ENCODE measurements around the gene ATP10A.

ATP10A gene

GRCh38 chr15:25735550-25736384, 127.4 kb downstream of the ATP10A start:
- no peak for DNase-seq
- ATAC-seq (replicated peaks): no peak
- H3K9me3 Mint-ChIP-seq: no peaks in the 10 kb centered on the region
- H3K4me3 Mint-ChIP-seq: no peak overlapping the region
- peaks cover 22% of the 10 kb centered on the region for H3K36me3 Mint-ChIP-seq (ENCODE audit: insufficient read depth)
- no peaks in the 10 kb centered on the region for H3K27me3 Mint-ChIP-seq
- H3K27ac Mint-ChIP-seq: no peak overlapping the region
- H3K4me1 Mint-ChIP-seq (ENCODE audit: low read depth in 2 of 2): peaks cover 5 to 11% of the 10 kb centered on the region in 2 donors

DNA sequence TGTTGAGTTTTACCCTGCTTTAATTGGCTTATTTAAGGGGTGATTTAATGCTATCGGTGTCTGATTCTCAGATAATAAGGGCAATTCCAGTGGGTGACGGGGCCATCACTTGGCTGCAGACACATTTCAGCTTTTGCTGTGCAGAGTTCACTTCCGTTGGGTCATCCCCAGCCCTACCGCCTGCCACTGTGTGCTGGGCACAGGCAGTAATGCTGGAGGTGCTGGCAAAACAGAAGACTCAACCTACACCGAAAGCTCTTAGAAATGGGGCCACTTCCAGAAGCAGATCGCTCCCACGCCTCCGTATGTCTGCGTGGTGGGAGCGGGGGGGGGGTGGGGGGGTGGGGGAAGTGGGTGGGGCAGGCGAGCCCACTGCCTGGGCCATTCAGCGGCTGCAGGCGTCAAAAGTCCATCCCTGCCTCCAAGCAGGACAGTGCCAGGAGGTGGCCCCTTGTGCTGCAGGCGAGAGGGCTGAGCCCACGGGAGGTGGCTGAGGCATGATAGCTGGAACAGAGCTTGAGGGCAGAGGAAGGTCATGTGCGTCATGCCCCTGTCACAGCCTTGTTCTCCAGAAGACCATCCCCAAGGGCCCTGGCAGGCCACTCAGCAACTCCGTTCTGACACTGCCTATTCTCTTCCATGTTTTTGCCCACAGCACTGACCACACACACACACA, 128.3 kb downstream of the ATP10A start:
- H3K27ac Mint-ChIP-seq: no peak overlapping the region
- no peak overlapping the region for H3K4me3 Mint-ChIP-seq
- H3K27me3 Mint-ChIP-seq: no peaks in the 10 kb centered on the region
- DNase-seq (no peak), ATAC-seq (replicated peaks) (no peak)
- H3K4me1 Mint-ChIP-seq (ENCODE audit: low read depth in 2 of 2): peaks cover 3 to 5% of the 10 kb centered on the region in 2 donors
- peaks cover 24% of the 10 kb centered on the region for H3K36me3 Mint-ChIP-seq (ENCODE audit: insufficient read depth)
- no peaks in the 10 kb centered on the region for H3K9me3 Mint-ChIP-seq

GRCh38 chr15:25733856-25734679, 129.1 kb downstream of the ATP10A start:
- no peaks in the 10 kb centered on the region for H3K9me3 Mint-ChIP-seq
- H3K27me3 Mint-ChIP-seq: no peaks in the 10 kb centered on the region
- H3K4me1 Mint-ChIP-seq (ENCODE audit: low read depth in 2 of 2): peaks cover 0 to 2% of the 10 kb centered on the region in 2 donors
- H3K36me3 Mint-ChIP-seq (ENCODE audit: insufficient read depth): peaks cover 27% of the 10 kb centered on the region
- no peak for DNase-seq
- H3K27ac Mint-ChIP-seq: peak overlapping the region in 1 of 2 donors; percentile 73
- ATAC-seq (replicated peaks): no peak
- no peak overlapping the region for H3K4me3 Mint-ChIP-seq

GRCh38 chr15:25733036-25733855, 129.9 kb downstream of the ATP10A start:
- DNase-seq (no peak), ATAC-seq (replicated peaks) (no peak)
- Mint-ChIP-seq H3K9me3 (no peaks in the 10 kb centered on the region), H3K27ac (peak overlapping the region in 1 of 2 donors; percentile 73), H3K27me3 (no peaks in the 10 kb centered on the region), H3K4me3 (no peak overlapping the region), H3K36me3 (ENCODE audit: insufficient read depth) (peaks cover 30% of the 10 kb centered on the region), H3K4me1 (ENCODE audit: low read depth in 2 of 2) (peaks cover 0 to 2% of the 10 kb centered on the region in 2 donors)

GRCh38 chr15:25732191-25732590, 130.9 kb downstream of the ATP10A start:
- Mint-ChIP-seq H3K4me1 (ENCODE audit: low read depth in 2 of 2) (peaks cover 0 to 2% of the 10 kb centered on the region in 2 donors), H3K4me3 (no peak overlapping the region), H3K36me3 (ENCODE audit: insufficient read depth) (peaks cover 35% of the 10 kb centered on the region), H3K27me3 (no peaks in the 10 kb centered on the region), H3K9me3 (no peaks in the 10 kb centered on the region), H3K27ac (peak overlapping the region in 1 of 2 donors; percentile 12)
- no peak for ATAC-seq (replicated peaks)
- DNase-seq: no peak

DNA sequence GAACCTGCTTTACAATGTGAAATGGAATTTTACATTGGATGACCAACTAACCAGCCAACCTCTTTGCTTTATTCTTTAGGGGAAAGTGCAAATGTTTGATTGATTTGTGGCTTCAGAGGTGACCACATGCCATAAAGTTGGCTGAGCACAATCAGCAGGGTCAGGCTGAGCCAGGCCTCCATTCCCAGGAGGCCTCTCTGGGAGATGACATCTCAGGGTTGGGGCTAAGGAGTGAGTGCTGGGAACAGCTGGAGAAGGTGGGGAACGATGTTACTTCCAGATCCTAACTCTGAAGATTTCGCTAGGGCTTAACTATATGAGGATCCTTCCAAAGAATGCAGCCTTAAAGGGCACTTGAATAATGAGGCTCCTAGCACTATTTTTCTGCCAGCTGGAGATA, 131.7 kb downstream of the ATP10A start:
- no peaks in the 10 kb centered on the region for H3K27me3 Mint-ChIP-seq
- ATAC-seq (replicated peaks): no peak
- DNase-seq: no peak
- H3K9me3 Mint-ChIP-seq: no peaks in the 10 kb centered on the region
- H3K36me3 Mint-ChIP-seq (ENCODE audit: insufficient read depth): peaks cover 35% of the 10 kb centered on the region
- H3K4me3 Mint-ChIP-seq: no peak overlapping the region
- H3K27ac Mint-ChIP-seq: no peak overlapping the region
- peaks cover 0 to 2% of the 10 kb centered on the region in 2 donors for H3K4me1 Mint-ChIP-seq (ENCODE audit: low read depth in 2 of 2)

DNA sequence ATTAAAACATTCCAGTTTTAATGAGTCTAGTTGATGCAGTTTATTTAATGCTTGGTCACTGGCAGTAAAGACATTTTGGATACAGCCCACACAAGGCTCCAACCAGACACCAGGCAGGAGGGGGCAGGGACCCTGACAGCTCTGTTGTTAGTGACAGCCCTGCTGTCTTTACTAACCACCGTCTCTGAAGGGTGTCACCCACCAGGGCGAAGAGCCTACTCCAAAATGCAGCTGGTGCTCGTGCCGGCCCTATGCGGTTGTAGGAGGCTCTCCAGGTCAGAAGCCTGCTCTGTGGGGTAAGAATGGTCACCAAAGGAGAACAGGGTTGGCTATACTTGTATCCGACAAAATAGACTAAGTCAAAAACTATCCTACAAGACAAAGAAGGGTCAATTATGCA, 132.2 kb downstream of the ATP10A start:
- Mint-ChIP-seq H3K4me3 (no peak overlapping the region), H3K9me3 (no peaks in the 10 kb centered on the region), H3K36me3 (ENCODE audit: insufficient read depth) (peaks cover 35% of the 10 kb centered on the region), H3K27me3 (no peaks in the 10 kb centered on the region), H3K27ac (no peak overlapping the region), H3K4me1 (ENCODE audit: low read depth in 2 of 2) (peaks cover 0 to 2% of the 10 kb centered on the region in 2 donors)
- no peak for ATAC-seq (replicated peaks)
- DNase-seq: no peak

DNA sequence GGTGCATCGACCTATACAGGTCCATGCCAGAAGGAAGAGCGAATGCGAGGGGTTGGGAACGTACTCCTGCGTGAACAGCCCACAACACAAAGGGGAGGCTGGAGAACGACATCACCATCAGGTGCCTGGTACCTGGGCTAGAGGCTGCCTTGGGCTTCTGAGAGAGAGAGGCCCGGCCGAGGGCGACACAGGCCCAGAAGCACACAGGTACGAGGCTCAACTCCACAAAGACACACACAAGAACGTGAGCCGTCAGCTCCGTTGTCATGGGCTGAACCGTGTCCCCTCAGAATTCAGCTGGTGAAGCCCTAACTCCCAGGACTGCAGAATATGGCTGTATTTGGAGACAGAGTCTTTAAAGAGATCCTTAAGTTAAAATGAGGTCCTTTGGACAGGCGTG, 134.3 kb downstream of the ATP10A start:
- peaks cover 38% of the 10 kb centered on the region for H3K36me3 Mint-ChIP-seq (ENCODE audit: insufficient read depth)
- ATAC-seq (replicated peaks) (no peak), DNase-seq (no peak)
- H3K4me3 Mint-ChIP-seq: no peak overlapping the region
- H3K27ac Mint-ChIP-seq: no peak overlapping the region
- H3K9me3 Mint-ChIP-seq: no peaks in the 10 kb centered on the region
- peaks cover 2 to 4% of the 10 kb centered on the region in 2 donors for H3K4me1 Mint-ChIP-seq (ENCODE audit: low read depth in 2 of 2)
- H3K27me3 Mint-ChIP-seq: no peaks in the 10 kb centered on the region

GRCh38 chr15:25727867-25728600, 135.1 kb downstream of the ATP10A start:
- no peak overlapping the region for H3K4me3 Mint-ChIP-seq
- H3K27me3 Mint-ChIP-seq: no peaks in the 10 kb centered on the region
- H3K27ac Mint-ChIP-seq: peak overlapping the region in 1 of 2 donors; percentile 57
- H3K9me3 Mint-ChIP-seq: no peaks in the 10 kb centered on the region
- peaks cover 36% of the 10 kb centered on the region for H3K36me3 Mint-ChIP-seq (ENCODE audit: insufficient read depth)
- H3K4me1 Mint-ChIP-seq (ENCODE audit: low read depth in 2 of 2): peaks cover under 1 to 4% of the 10 kb centered on the region in 2 donors
- ATAC-seq (replicated peaks) (no peak), DNase-seq (no peak)

- no peak overlapping the region for H3K4me3 Mint-ChIP-seq
- no peaks in the 10 kb centered on the region for H3K9me3 Mint-ChIP-seq
- peaks cover 33% of the 10 kb centered on the region for H3K36me3 Mint-ChIP-seq (ENCODE audit: insufficient read depth)
- no peak for DNase-seq
- peaks cover 0 to 4% of the 10 kb centered on the region in 2 donors for H3K4me1 Mint-ChIP-seq (ENCODE audit: low read depth in 2 of 2)
- H3K27me3 Mint-ChIP-seq: no peaks in the 10 kb centered on the region
- peak overlapping the region in 1 of 2 donors; percentile 44 for H3K27ac Mint-ChIP-seq
- no peak for ATAC-seq (replicated peaks)
Observed at GRCh38 chr15:25727116-25727515, 136.0 kb downstream of the ATP10A start.

GRCh38 chr15:25725758-25726157, 137.4 kb downstream of the ATP10A start:
- Mint-ChIP-seq H3K36me3 (ENCODE audit: insufficient read depth) (peaks cover 29% of the 10 kb centered on the region), H3K9me3 (no peaks in the 10 kb centered on the region), H3K27me3 (no peaks in the 10 kb centered on the region), H3K27ac (no peak overlapping the region), H3K4me3 (no peak overlapping the region), H3K4me1 (ENCODE audit: low read depth in 2 of 2) (peaks cover 0 to 4% of the 10 kb centered on the region in 2 donors)
- DNase-seq (no peak), ATAC-seq (replicated peaks) (no peak)

DNA sequence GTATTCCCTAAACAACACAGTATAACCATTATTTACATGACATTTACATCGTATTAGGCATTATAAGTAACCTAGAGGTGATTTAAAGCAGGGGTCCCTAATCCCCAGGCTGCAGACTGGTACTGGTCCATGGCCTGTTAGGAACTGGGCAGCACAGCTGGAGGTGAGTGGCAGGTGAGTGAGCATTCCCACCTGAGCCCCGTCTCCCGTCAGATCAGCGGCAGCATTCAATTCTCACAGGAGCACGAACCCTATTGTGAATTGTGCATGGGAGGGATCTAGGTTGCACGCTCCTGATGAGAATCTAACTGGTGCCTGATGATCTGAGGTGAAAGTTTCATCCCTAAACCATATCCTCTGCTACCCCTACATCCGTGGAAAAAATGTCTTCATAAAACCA, 138.2 kb downstream of the ATP10A start:
- no peak for ATAC-seq (replicated peaks)
- Mint-ChIP-seq H3K4me3 (no peak overlapping the region), H3K27me3 (no peaks in the 10 kb centered on the region), H3K36me3 (ENCODE audit: insufficient read depth) (peaks cover 28% of the 10 kb centered on the region), H3K4me1 (ENCODE audit: low read depth in 2 of 2) (peaks cover 0 to 4% of the 10 kb centered on the region in 2 donors), H3K9me3 (no peaks in the 10 kb centered on the region), H3K27ac (no peak overlapping the region)
- no peak for DNase-seq

Measured in effector memory CD8-positive, alpha-beta T cell (primary cell).